Transverse colon (tissue), 4 donors: ENCODE results near the gene SYNDIG1L. TPM values are rescaled to one million over a fixed set of nuclear protein-coding genes. Genes with fewer than 3 reads are reported as not detected.
"Not testable (repeated sequence)": the region's sequence is repeated elsewhere in the genome, so short reads cannot be mapped to it uniquely, and the experiment has no call there.

Experiments
- DNase-seq: peaks from one replicate; pipeline ENCODE4 v3.0.0-alpha.2; 2019
- H3K27ac ChIP-seq, 4 donors: fragments of 200-600 bp; sonication (generic); 2 replicates each; pipeline ENCODE4 v1.5.1; 2016 to 2018; ENCODE audit warnings: inconsistent platforms in 4 of 4
- H3K27me3 ChIP-seq: fragments of 200-600 bp; sonication (generic); 2 replicates; pipeline ENCODE4 v1.5.1; 2017; ENCODE audit warnings: inconsistent platforms
- H3K36me3 ChIP-seq, 4 donors: fragments of 200-600 bp; sonication (generic); 2 replicates each; pipeline ENCODE4 v1.5.1; 2017 to 2019; ENCODE audit warnings: inconsistent platforms in 4 of 4
- H3K4me1 ChIP-seq, 4 donors: fragments of 200-600 bp; sonication (generic); 2 replicates each; pipeline ENCODE4 v1.5.1; 2017 to 2020; ENCODE audit warnings: inconsistent platforms in 4 of 4
- H3K4me3 ChIP-seq, 4 donors: fragments of 200-600 bp; sonication (generic); 1 replicate in 1 of 4; 2 replicates in 3 of 4; pipeline versions ENCODE4 v1.5.1 to v1.6.1; 2017 to 2019; ENCODE audit warnings: inconsistent platforms in 4 of 4
- H3K9me3 ChIP-seq, 2 donors: fragments of 200-600 bp; sonication (generic); 2 replicates each; pipeline ENCODE4 v1.5.1; 2017 to 2019; ENCODE audit warnings: inconsistent platforms in 2 of 2
- CTCF ChIP-seq, 5 experiments: fragments of 200-600 bp in 3 of 5; fragments of 450-650 bp in 2 of 5; sonication (generic) in 3 of 5; IDR thresholded peaks; 1 replicate in 2 of 5; 2 replicates in 3 of 5; pipeline ENCODE4 v1.5.1; 2016 to 2017; ENCODE audit warnings: antibody characterized with exemption in 5 of 5, inconsistent platforms in 3 of 5, mild to moderate bottlenecking in 2 of 5, moderate library complexity in 1 of 5
- EP300 ChIP-seq: sonication (generic); formaldehyde crosslinking; IDR thresholded peaks from one replicate; pipeline ENCODE4 v1.6.1; 2017; ENCODE audit warnings: antibody characterized with exemption, low read depth
- POLR2A ChIP-seq: fragments of 450-650 bp; IDR thresholded peaks from one replicate; pipeline ENCODE4 v1.6.1; 2016; ENCODE audit warnings: antibody characterized with exemption, mild to moderate bottlenecking, moderate library complexity
- POLR2AphosphoS5 ChIP-seq, 3 donors: sonication (generic); formaldehyde crosslinking; IDR thresholded peaks; one replicate each; pipeline ENCODE4 v1.6.1; 2016; ENCODE audit warnings: antibody characterized with exemption in 3 of 3
- WGBS, 2 donors: methylation state at CpG; one replicate each; pipeline ENCODE4 v1.1.5; 2018; ENCODE audit warnings: low coverage in 1 of 2; 5-methylcytosine and 5-hydroxymethylcytosine counted together
- in situ Hi-C, 4 donors: fragments of 200-750 bp; cut with MboI; loops; one replicate each; pipeline versions ENCODE4 v1.15.0 to v1.15.1; 2017; ENCODE audit warnings: low sequenced_read_pairs in 3 of 4, low pct_ligation_motif_present in 1 of 4, low pct_unique_long_range_greater_than_20kb in 1 of 4
- intact Hi-C: fragments of 100-400 bp; cut with DNase I; formaldehyde crosslinking; loops from one replicate; pipeline ENCODE4 v1.15.1; 2023; ENCODE audit warnings: low total_unique reads
- total RNA-seq, 4 donors: library from RNA; depleted of rRNA; stranded (reverse); fragments of >200 nt; gene quantifications; one replicate each; pipeline ENCODE4 v1.1.0, GENCODE V29; 2016

SYNDIG1L gene
- total RNA-seq, 4 donors from 2014 or later, result 0.32 TPM; not detected in 3

DNA sequence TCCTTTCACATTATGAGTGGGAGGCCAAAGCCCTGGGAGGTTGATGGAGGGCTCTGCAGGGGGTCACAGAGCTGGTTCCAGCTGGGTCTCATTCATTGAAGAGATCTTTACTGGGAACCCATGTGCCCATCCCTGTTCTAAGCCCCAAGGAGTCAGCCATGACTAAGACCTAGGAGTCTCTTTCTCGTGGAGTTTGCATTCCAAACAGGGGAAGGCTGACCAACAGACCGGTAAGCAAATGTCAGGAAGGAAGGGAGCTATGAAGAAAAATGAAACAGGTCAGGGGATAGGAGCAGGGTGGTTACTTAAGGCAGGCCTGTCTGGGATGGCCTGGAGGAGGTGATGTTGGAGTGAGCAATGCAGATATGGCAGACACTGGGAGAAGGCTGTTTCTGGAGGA lies 31.5 kb downstream of the SYNDIG1L start:
- intact Hi-C loops, result no loop called here
- H3K27me3 ChIP-seq, result peaks cover 30% of the 10 kb centered on the region
- H3K9me3 ChIP-seq, result no peaks in the 10 kb centered on the region
- H3K4me1 ChIP-seq, result no peaks in the 10 kb centered on the region
- no peak overlapping the region for H3K4me3 ChIP-seq
- WGBS, 2 donors, result 60 to 67% methylated on average over 1 to 2 of the region's 2 CpGs
- no peak for TF ChIP-seq POLR2A
- no peak for TF ChIP-seq CTCF (IDR thresholded peaks at IDR 0.05)
- TF ChIP-seq EP300, result no peak
- TF ChIP-seq POLR2AphosphoS5 (IDR thresholded peaks at IDR 0.05), result no peak
- H3K27ac ChIP-seq, result no peak overlapping the region
- H3K36me3 ChIP-seq, result no peaks in the 10 kb centered on the region
- in situ Hi-C loops, result no loop called here
- no peak for DNase-seq

DNA sequence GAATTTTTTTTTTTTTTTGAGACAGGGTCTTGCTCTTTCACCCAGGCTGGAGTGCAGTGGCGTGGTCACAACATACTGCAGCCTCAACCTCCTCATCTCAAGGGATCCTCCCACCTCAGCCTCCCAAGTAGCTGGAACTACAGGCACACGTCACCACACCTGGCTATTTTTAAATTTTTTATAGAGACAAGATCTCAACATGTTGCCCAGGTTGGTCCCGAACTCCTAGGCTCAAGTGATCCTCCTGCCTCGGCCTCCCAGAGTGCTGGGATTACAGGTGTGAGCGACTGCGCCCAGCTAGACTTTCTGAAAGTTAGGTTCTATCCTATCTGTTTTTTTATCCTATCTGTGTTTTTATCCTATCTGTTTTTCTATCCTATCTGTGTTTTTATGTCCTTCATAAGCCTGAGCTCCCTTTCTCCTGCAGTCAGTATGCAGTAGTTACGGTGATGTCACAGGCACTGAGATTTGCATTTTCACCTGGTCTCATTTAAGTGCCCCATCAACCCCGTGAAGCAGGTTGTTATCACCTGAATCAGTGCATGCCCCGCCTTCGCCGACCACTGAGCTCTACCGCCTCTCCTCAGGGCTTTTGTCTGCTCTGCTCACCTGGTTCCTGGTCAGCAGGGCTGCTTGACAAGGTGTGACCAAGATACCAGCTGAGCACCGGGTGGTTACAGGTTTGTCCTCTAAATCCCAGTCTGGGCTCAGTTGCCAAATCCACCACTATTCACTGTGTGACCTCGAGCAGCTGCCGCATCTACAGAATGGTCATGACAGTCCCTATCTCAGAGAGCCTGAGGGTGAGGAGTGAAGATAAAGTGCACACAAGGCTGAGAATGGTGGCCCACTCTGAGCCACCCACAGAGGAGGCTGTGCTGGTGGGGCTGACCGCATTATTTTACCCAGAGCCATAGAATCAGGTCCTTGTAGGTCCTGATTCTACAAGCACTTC lies 33.1 kb downstream of the SYNDIG1L start:
- Histone ChIP-seq H3K4me3 (no peak overlapping the region), H3K9me3 (no peaks in the 10 kb centered on the region), H3K4me1 (no peaks in the 10 kb centered on the region), H3K27ac (no peak overlapping the region), H3K36me3 (no peaks in the 10 kb centered on the region), H3K27me3 (peaks cover 27% of the 10 kb centered on the region)
- in situ Hi-C loops (no loop called here), intact Hi-C loops (no loop called here)
- WGBS, 2 donors, result 71% methylated on average over 6 to 16 of the region's 16 CpGs
- TF ChIP-seq EP300 (no peak), POLR2AphosphoS5 (IDR thresholded peaks at IDR 0.05) (no peak), POLR2A (no peak), CTCF (IDR thresholded peaks at IDR 0.05) (no peak)
- DNase-seq, result no peak

DNA sequence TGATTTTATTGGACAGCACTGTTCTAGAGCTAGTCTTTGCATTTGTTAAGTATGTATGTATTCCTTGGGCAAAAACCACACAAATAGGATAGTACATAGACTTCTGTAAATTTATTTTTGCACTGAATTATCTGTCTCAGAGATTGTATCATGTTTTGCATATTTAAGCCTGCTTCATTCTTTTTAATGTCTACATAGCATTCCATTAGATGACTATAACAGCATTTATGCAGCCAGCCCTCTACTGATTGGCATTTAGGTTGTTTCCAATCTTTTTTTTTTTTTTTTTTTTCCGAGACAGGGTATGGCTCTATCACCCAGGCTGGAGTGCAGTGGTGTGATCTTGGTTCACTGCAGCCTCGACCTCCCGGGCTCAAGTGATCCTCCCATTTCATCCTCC lies 34.5 kb downstream of the SYNDIG1L start:
- WGBS, 2 donors, result 90% methylated on average over 3 of the region's 3 CpGs; no CpG with 5 or more reads in 1 of the 2 donors
- DNase-seq, result no peak
- Histone ChIP-seq H3K9me3 (no peaks in the 10 kb centered on the region), H3K4me1 (no peaks in the 10 kb centered on the region), H3K4me3 (no peak overlapping the region), H3K27ac (no peak overlapping the region), H3K27me3 (peaks cover 30% of the 10 kb centered on the region), H3K36me3 (no peaks in the 10 kb centered on the region)
- TF ChIP-seq EP300, result no peak
- no peak for TF ChIP-seq CTCF (IDR thresholded peaks at IDR 0.05)
- no peak for TF ChIP-seq POLR2AphosphoS5 (IDR thresholded peaks at IDR 0.05)
- no peak for TF ChIP-seq POLR2A
- intact Hi-C loops, result no loop called here
- in situ Hi-C loops, result no loop called here

DNA sequence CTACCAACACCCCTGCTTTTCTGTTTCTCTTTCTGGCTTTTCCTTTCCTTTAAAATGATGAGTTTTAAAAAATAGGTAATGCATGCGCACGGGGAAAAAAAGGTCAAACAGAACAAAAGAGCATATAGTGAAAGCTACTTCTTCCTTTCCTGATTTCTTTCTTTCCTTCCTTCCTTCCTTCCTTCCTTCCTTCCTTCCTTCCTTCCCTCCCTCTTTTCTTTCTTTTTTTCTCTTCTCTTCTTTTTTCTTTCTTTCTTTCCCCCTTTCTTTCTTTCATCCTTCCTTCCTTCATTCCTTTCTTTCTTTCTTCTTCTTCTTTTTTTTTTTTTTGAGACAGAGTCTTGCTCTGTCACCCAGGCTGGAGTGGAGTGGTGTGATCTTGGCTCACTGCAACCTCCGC lies 35.5 kb downstream of the SYNDIG1L start:
- H3K36me3 ChIP-seq, H3K27ac ChIP-seq, intact Hi-C loops, H3K4me1 ChIP-seq, H3K9me3 ChIP-seq, in situ Hi-C loops, H3K4me3 ChIP-seq, DNase-seq: not testable (repeated sequence)
- H3K27me3 ChIP-seq, result peaks cover 23% of the 10 kb centered on the region
- 91 to 93% methylated on average over 2 to 3 of the region's 3 CpGs for WGBS, 2 donors
